ENCODE measurements around the gene ZHX3.

DNA sequence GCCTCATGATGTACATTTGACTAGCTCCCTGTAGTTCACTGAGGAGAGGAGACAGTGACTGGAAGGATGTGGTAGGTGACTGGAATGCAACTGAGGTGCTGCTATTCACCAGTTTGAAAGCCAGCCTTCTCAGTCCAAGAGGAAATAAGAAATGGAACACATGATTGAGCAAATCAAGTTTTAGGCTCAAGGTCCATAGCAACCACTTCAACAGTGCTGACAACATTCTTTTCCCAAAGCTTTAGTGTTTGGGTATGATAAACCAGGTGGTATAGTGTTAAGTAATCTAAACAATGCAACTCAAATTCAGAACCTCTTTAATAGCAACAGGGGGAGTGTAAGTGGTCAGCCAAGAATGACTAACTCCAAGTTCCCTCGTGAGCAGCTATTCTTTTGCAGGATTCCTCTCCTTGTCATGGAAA is 9.2 kb downstream of the ZHX3 start:
- TF ChIP-seq CTCF (IDR thresholded peaks at IDR 0.05) (no peak), EZH2 (IDR thresholded peaks at IDR 0.05; ENCODE audit: borderline replicate concordance, insufficient read depth, low read depth, low read length, poor library complexity, severe bottlenecking) (no peak)

All from B cell (primary cell).